NCI-H2107 treated with DMSO at 0.1 percent for 48 hours (cell line): ENCODE measurements around the gene KIAA1549.
"Not testable (repeated sequence)": the region's sequence is repeated elsewhere in the genome, so short reads cannot be mapped to it uniquely, and the experiment has no call there.

Experiments used
- DNase-seq: peaks from one replicate; lab custom pipeline; 2025; ENCODE audit not compliant: unreplicated experiment; lab: John Stamatoyannopoulos, UW

Gene KIAA1549

DNA sequence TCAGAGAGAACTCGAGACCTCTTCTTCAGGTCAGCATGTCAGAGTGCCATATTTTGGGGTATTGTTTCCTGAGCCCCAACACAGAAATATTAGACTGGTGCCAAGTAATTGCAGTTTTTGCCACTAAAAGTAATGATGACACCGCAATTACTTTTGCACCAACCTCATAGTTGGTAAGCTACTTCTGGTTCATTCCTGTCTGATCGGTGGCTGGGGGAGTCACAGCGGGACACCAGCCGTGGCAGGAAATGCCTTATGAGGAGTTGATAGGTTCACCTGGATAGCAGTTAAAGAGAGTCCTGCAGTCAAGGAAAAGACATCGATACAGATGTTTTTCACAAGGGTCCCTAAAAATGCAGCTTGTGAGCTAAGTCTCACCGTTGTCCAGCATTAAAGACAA is 159.3 kb downstream of the KIAA1549 start:
- DNase-seq: no peak

DNA sequence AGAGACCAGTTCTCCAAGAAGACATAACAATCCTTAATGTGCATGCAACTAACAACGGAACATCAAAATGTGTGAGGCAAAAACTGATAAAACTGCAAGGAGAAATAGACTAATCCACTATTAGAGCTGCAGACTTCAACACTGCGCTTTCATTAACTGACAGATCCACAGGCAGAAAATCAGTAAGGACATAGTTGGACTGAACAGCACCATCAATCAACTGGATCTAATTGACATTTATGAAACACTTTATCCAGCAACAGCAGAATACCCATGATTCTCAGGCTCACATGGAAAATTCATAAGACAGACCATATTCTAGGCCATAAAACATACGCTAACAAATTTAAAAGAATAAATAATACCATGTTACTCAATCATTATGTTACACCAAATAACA is 161.6 kb downstream of the KIAA1549 start:
- no peak for DNase-seq

DNA sequence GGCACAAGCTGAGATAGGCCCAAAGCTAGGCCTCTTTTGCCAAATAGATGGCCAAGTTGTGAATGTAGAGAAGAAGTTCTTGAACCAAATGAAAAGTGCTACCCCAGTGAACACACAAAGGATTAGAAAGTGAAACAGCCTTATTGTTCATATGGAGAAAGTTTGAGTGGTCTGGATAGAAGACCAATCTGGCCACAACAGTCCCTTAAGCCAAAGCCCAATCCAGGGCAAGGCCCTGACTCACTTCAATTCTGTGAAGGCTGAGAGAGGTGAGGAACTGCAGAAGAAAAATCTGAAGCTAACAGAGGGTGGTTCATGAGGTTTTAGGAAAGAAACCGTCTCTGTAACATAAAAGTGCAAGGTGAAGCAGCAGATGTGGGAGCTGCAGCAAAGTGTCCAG is 164.5 kb downstream of the KIAA1549 start:
- DNase-seq: no peak

DNA sequence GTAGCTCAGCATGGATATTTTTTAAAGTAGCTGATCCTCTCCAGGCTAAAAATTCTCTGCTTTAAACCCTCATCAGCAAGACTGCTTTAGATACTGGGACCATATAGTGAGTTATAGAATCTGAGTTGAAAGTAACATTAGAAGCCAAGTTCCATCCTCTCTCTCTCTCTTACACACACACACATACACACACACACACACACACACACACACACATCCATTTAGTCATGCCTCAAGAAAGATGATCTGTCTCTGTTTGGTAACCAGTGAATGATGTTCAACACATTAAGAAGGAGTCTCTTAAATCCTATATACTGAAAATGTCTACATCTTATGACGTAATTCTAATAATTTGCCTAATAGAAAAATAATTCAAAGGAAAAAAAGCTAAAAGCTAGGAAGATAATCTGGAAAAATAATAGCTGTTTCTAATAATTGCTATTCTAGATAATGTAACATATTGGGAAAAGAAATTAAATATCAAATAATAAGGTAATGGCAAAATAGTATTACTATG is 166.3 kb downstream of the KIAA1549 start:
- no peak for DNase-seq

DNA sequence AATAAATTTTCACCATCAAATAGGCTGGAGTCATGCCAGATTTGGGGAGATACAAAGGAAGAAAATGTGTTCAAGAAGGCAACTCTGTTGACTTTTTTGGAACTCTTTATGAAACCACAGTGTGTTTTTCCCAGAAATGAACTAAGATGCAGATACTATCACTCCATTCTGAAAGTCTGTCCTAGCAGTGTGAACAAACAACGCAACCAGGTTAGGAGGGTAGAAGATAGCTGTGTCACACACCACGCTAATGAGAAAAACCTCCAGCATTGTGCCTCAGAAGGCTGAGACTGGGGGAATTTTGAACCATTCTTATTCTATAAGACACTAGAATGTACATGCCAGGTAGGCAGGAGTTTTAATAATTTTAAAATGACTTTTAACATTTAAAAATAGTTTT is 167.2 kb downstream of the KIAA1549 start:
- DNase-seq: no peak

DNA sequence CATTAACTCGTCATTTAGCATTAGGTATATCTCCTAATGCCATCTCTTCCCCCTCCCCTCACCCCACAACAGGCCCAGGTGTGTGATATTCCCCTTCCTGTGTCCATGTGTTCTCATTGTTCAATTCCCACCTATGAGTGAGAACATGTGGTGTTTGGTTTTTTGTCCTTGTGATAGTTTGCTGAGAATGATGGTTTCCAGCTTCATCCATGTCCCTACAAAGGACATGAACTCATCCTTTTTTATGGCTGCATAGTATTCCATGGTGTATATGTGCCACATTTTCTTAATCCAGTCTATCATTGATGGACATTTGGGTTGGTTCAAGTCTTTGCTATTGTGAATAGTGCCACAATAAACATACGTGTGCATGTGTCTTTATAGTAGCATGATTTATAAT is 169.9 kb downstream of the KIAA1549 start:
- not testable (repeated sequence) for DNase-seq

DNA sequence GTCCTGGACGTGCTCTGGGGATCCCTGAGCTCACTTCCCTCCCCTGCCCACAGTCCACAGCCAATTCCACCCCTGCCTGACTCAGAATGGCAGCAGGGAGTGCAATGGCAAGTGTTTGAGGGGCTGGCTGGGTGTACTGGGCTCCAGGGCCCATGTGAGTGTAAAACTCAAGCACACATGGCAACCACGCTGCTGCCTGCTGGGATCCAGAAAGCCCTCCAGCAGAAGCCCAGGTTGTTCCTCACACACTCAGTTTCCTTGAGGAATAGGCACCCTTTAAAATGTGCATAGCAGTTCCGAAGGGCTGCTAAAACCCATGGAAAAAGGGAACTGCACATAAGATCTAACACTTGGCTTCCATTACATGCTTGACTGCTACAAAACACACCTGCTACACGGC is 171.8 kb downstream of the KIAA1549 start:
- no peak for DNase-seq

DNA sequence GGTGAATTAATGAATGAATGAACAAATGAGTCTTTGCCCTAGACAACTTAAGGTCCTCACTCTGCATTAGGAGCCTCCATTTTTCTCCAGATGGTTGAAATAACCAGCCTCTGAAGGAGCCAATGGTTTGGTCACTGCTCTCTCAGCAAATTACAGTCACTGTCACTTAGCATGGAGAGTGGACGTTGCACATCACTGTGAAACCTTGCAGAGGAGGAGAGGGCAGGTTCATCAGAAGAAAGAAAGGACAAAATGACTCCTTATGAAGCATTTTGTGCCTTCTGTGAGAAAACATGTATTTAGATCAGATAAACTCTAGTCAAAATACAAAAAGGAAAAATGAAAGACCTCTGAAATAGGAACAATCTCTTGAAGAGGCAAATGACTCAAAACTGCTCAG is 176.6 kb downstream of the KIAA1549 start:
- DNase-seq: no peak

DNA sequence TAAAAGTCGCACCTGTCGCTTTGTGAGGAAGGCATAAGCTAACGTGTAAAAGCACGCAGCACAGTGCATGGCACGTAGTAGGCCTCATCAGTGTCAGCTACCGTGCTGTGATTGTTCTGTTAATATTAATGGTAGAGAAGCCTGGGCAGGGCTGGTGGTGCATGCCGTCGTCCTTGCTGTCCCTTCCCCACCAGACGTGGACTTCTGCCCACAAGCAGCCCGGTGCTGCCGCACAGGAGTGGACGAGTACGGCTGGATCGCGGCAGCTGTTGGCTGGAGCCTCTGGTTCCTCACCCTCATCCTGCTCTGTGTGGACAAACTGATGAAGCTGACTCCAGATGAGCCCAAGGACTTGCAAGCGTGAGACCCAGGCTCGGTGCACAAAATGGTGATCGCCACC is 178.5 kb downstream of the KIAA1549 start:
- no peak for DNase-seq

DNA sequence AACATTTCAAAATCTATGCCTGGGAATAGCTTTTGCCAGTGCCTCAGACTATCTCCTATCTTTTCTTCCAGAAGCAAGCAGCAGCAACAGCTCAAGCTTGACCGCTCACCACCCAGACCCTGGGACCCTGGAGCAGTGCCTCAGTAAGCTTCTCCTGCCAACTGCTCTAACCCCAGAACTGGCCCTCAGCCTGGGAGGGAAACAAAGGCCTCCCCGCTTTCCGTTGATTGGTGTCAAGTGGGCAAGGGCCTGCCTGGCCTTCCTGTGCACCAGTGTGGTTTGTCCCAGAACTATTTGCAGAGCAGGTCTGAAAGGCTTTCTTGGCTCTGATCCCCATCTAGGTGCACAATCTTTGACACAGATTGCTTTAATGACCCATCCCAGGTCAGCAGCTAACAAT is 179.9 kb downstream of the KIAA1549 start:
- no peak for DNase-seq

DNA sequence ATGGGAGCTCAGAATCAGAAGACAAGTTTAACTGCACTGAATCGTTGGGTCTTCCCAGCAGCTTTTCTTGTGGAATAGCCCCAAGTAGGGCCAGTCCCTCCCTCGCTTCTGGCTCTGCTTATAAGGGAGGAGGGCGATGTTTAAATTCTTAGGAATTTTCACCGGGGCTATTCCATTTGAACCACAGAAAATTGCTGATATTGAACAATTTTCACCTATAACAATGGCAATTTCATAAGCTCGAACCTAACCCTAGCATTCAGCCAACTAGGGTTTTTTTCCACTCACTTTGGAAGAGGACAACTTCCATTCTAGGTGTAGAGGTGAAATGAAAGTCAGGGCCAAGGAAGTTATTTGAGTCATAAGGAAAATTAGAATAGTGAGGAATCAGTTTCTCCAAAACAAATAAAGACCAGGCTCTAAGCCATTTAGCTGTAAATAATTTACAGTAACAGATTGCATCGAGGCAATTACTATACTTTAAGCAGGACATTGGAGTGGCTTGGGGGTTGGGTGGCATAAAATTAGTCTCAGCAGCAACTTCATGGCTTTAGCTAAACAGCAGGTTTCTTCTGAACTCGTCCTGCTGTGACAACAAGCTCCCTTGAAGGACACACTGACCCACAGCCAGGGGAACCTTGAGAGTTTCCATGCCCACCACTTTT is 181.7 kb downstream of the KIAA1549 start:
- no peak for DNase-seq

DNA sequence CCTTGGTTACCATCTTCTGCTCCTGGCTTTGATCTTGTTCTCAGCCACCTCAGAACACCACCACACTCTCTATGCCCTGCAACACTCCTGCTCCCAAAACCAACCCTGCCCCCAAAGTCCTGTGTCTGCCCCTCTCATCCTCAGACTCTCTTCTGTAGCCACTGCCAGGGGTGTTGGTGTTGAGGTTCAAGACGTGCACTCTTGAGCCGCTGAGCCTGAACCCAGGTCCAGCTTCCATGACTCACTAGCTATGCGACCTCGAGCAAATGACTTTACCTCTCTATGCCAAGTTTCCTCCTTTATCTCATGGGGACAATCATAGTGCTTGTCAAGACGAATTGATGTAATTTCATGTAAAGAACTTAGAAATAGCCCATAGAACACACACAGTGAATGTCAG is 182.4 kb downstream of the KIAA1549 start:
- no peak for DNase-seq

DNA sequence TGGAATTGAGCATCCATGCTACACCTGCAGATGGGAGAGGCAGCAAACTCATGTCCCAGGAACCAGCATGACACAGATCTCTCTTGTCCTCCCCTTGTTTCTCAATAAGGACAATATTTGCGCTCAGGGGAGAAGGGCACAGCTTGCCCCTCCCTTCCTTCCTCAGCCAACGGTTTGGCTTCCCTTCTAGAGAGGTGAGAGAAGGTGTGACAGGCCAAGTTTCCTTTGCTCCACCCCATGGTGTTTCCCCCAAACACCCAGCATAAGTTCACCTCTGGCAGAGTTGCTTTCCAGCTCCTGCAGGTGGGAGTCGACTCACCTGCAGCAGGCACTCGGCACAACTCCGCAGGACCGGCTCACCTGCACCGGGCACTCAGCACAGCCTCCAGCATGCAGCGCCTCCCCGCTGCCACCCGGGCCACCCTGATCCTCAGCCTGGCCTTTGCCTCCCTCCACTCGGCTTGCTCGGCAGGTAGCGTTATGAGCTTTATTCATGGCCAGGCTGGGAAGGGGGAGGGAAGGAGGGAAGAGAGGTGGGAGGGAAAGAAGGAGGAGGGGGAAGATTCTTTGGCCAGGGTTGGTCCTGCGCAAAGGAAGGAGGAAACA is 183.4 kb downstream of the KIAA1549 start, which contains the start of the genes ATP6V0A4 and TMEM213:
Gene ATP6V0A4 (minus strand): TSS at position 482 of the 606 bp plus-strand sequence. CDS start 26,949 bp downstream, outside the sequence.
Gene TMEM213 (plus strand): TSS at position 280 of the 606 bp plus-strand sequence. CDS start 111 bp downstream, at position 391.
- no peak for DNase-seq

DNA sequence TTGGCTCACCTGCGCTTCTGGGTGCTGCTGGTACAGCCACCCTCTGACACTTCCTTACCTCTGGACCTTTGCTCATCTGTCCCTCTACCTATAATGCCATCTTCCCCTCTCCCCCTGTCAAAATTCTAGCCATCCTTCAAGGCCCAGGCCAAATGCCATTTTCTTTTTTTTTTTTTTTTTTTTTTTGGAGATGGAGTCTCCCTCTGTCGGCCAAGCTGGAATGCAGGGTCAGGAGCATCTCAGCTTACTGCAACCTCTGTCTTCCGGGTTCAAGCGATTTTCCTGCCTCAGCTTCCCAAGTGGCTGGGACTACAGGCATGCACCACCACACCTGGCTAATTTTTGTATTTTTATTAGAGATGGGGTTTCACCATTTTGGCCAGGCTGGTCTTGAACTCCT is 184.1 kb downstream of the KIAA1549 start:
- DNase-seq: not testable (repeated sequence)

DNA sequence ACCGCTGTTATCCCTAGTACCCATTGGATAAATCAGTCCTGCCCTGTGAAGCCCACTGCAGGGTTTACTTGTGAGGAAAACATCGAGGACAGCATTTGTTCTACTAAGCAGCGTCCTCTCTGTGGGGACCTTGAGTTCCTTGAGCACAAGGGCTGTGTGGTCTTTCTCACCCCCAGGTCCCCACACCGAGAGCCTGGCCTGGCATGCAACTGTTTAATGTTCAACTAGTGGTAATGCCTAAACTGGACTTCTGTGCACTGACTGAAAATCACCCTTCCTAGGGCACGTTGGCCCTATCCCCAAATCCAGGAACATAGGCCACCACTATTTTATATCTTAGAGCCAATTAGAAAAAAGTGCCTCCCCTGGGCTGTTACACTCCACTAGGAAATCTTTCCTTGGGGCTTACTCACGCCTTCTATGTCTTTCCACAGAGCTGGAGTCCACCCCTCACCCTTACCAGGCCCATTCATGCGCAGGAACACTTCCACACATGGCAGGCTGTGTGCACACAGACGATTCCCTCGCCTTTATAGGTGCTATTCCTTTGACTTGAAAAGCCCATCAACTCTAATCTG is 185.1 kb downstream of the KIAA1549 start:
- DNase-seq: no peak

DNA sequence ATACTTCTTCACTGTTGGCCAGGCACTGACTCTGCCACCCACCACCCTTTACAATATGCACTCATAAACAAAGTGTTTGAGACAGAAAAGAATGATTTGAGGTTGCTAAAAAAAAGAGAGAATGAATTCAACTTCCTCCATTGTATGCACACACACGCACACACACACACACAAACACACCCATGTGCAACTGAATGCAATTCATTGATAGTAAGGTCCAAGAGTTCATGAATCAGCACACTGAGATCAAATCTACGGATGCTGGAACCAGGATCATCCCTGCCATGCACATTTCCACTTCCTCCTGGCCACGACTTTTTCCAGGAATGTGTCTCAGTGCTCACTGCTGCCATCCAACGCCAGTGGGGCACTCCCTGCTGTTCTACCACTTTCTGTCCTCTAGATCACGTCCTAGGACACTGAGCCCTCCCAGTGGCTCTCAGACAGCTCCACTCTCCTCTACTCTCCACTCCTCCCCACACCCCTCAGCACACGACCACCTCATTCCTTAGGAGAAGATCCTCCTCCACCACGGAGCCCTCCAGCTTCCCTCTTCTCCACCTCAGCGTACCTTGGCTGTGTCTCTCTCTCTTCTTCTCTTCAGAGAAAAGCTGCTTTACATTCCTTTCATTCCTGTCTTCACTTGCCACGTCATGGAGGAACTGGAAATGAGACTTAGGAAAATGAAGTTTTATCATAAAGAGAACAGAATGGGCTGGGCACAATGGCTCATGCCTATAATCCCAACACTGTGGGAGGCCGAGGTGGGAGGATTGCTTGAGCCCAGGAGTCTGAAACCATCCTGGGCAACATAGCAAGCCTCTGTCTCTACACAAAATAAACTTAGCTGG is 195.4 kb downstream of the KIAA1549 start:
- DNase-seq: no peak

DNA sequence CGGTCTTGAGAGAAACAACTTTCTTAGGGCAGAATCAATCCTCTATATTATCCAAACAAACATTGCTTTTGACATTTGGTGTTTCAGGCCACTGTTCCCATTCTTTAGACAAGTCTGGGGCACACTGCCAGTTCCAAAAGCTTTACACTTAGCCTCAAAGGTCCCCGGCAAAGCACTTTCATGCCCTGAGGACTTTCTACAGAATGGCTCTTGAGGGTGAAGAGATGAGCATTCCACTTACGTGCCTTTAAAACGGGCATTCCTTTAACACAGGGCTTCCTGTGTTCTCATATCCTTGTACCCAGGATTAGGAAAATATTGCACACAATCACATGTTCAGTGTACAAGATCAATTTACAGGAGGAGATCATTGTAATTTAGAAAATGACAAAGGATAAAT is 196.5 kb downstream of the KIAA1549 start:
- DNase-seq: no peak
